Measurements from ENCODE around the gene KIAA1755. TPM values are rescaled to one million over a fixed set of nuclear protein-coding genes. Genes with fewer than 3 reads are reported as not detected.
A peak's percentile ranks its signal among the peaks of the same experiment; 100 is the strongest.

KIAA1755 gene
- polyA plus RNA-seq, 1 experiment = 2.9 TPM

DNA sequence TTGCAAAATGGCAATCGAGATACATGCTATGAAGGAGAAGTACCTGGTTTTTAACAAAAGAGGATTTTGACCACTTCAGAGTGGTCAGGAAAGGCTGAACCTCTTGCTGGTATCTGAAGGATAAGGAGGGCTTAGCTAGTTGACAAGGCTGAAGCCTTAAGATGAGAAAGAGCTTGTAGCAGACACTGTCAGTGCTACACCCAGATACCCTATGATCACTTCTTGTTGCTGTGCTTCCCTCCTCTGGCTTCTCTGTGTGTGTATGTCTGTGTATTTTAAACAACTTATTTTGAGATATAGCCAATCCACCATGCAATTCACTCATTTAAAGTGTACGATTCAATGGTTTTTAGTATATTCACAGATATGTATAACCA lies 56.6 kb downstream of the KIAA1755 start:
- Histone ChIP-seq H3K27ac (ENCODE audit: low read depth, low read length) (no peak overlapping the region), H3K27me3 (ENCODE audit: control insufficient read depth, insufficient read depth, low read length) (peaks cover 4% of the 10 kb centered on the region), H3K4me3 (ENCODE audit: low read depth, low read length) (no peak overlapping the region), H3K9me3 (ENCODE audit: control insufficient read depth, insufficient read depth, low read length) (no peaks in the 10 kb centered on the region; the same call in 1 of the 2 replicates)
- no peak for DNase-seq (ENCODE audit: low read depth, low spot score)
- CTCF ChIA-PET = no interaction called here
- POLR2A ChIA-PET = no interaction called here
- no peak for TF ChIP-seq CTCF (IDR thresholded peaks at IDR 0.05; ENCODE audit: low read depth, low read length)

- POLR2A ChIA-PET = no interaction called here
- DNase-seq (ENCODE audit: low read depth, low spot score) = no peak
These were observed 57.1 kb downstream of the KIAA1755 start for GRCh38 chr20:38203337-38203980.

DNA sequence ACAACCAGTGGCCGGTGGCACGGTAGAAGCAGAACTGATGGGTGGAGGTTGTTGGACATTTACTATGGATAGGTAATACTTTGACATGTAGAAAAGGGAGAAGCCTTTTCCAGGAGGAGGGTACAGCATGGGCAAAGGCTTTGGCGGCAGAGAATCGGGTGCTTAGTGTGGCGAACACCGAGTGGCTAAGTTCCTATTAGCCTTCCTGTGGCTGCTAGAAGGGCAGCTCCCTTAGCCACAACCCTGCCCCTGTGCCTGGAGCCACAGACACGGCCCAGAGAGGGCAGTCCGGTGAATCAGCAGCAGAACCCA lies 57.6 kb downstream of the KIAA1755 start:
- peaks cover 4% of the 10 kb centered on the region for H3K27me3 ChIP-seq (ENCODE audit: control insufficient read depth, insufficient read depth, low read length)
- CTCF ChIA-PET = interaction anchor here (1.4 to 1.5 kb wide), 2 partner anchors 18 to 129 kb away, joined by 4 to 5 read pairs; no protein-coding TSS in a partner anchor
- no peak for DNase-seq (ENCODE audit: low read depth, low spot score)
- no peak overlapping the region for H3K4me3 ChIP-seq (ENCODE audit: low read depth, low read length)
- no peak for TF ChIP-seq CTCF (IDR thresholded peaks at IDR 0.05; ENCODE audit: low read depth, low read length)
- POLR2A ChIA-PET = no interaction called here
- no peaks in the 10 kb centered on the region; the same call in 1 of the 2 replicates for H3K9me3 ChIP-seq (ENCODE audit: control insufficient read depth, insufficient read depth, low read length)
- no peak overlapping the region for H3K27ac ChIP-seq (ENCODE audit: low read depth, low read length)

More at GRCh38 chr20:38203337-38203980, 57.1 kb downstream of the KIAA1755 start:
- H3K4me3 ChIP-seq (ENCODE audit: low read depth, low read length) = no peak overlapping the region
- TF ChIP-seq CTCF (IDR thresholded peaks at IDR 0.05; ENCODE audit: low read depth, low read length) = no peak
- CTCF ChIA-PET = interaction anchor here (1.5 kb wide), 1 partner anchor 130 kb away, joined by 4 read pairs; no protein-coding TSS in a partner anchor
- H3K27ac ChIP-seq (ENCODE audit: low read depth, low read length) = no peak overlapping the region
- peaks cover 4% of the 10 kb centered on the region for H3K27me3 ChIP-seq (ENCODE audit: control insufficient read depth, insufficient read depth, low read length)
- H3K9me3 ChIP-seq (ENCODE audit: control insufficient read depth, insufficient read depth, low read length) = no peaks in the 10 kb centered on the region; the same call in 1 of the 2 replicates

DNA sequence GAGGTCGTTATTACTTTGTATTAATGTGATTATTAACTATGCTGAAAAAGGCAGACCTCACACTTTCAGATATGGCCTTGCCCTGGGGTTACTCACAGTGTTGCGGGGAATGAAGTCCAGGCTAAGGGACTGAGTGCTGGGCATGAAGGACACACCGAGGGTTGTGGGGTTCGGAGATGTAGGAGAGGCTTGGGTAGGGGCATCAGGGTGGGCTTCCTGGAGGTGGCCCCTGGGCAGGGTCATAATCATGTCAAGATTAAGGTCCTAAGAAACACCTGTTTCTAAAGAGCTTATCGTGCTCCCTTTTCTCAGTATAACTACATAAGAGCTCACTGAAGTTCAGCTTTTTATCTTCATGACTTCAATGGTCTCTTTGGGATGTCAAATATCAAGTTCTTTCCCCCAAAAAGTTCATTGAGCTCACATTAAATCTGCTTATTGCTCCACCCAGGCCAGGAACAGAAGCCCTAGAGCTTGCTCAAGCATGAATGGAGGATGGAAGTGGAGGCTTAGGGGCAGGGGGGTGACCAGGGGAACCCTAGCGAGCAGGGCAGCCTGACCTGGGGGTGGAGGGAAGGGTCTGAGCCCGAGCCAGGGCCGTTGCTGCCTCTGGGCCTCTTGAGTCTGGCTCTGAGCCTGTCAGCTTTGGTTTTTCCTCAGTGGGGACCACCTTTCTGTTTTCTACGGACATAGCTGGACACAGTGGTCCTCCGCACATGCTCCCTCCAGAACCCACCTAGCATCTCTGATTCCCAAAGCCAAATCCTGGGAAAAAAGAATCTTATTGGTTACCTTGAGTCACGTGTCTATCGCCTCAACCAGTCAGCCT lies 58.2 kb downstream of the KIAA1755 start:
- Histone ChIP-seq H3K9me3 (ENCODE audit: control insufficient read depth, insufficient read depth, low read length) (no peaks in the 10 kb centered on the region; the same call in 1 of the 2 replicates), H3K27ac (ENCODE audit: low read depth, low read length) (no peak overlapping the region), H3K4me3 (ENCODE audit: low read depth, low read length) (no peak overlapping the region), H3K27me3 (ENCODE audit: control insufficient read depth, insufficient read depth, low read length) (peaks cover 4% of the 10 kb centered on the region)
- ChIA-PET POLR2A (no interaction called here), CTCF (interaction anchor here (0.6 to 1.5 kb wide), 4 partner anchors 17 to 129 kb away, joined by 3 to 5 read pairs (median 4); no protein-coding TSS in a partner anchor)
- no peak for TF ChIP-seq CTCF (IDR thresholded peaks at IDR 0.05; ENCODE audit: low read depth, low read length)
- no peak for DNase-seq (ENCODE audit: low read depth, low spot score)

DNA sequence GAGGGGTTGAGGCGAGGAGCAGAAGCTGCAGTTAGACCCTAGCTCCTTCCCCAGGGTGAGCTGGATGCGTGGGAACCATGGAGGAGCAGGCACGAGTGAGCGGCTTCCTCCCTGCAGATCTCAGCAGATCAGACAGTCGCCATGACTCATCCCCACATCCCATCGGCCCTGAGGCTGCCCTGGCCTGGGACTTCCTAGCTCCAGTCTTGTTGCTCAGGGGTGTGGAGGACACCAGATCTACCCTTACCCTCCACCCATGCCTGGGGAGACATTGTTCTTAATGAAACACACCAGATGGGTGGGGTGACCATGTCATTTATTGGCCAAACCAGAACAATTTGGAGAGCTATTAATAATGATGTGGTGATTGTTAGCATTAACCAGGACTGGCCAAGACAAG lies 59.2 kb downstream of the KIAA1755 start:
- POLR2A ChIA-PET = interaction anchor here (0.6 to 1.3 kb wide), 3 partner anchors 16 to 1716 kb away, joined by 3 to 7 read pairs (median 4); no protein-coding TSS in a partner anchor
- no peak for TF ChIP-seq CTCF (IDR thresholded peaks at IDR 0.05; ENCODE audit: low read depth, low read length)
- no peak overlapping the region for H3K4me3 ChIP-seq (ENCODE audit: low read depth, low read length)
- no peaks in the 10 kb centered on the region; the same call in 1 of the 2 replicates for H3K9me3 ChIP-seq (ENCODE audit: control insufficient read depth, insufficient read depth, low read length)
- peaks cover 4% of the 10 kb centered on the region for H3K27me3 ChIP-seq (ENCODE audit: control insufficient read depth, insufficient read depth, low read length)
- CTCF ChIA-PET = interaction anchor here (0.6 to 1.7 kb wide), 4 partner anchors 18 to 143 kb away, joined by 3 to 8 read pairs (median 4); no protein-coding TSS in a partner anchor
- H3K27ac ChIP-seq (ENCODE audit: low read depth, low read length) = peak overlapping the region; percentile 52
- peak; percentile 61 for DNase-seq (ENCODE audit: low read depth, low spot score)
